ENCODE results near the gene RSPO4.
"Not testable (repeated sequence)": the region's sequence is repeated elsewhere in the genome, so short reads cannot be mapped to it uniquely, and the experiment has no call there.

The RSPO4 gene

DNA sequence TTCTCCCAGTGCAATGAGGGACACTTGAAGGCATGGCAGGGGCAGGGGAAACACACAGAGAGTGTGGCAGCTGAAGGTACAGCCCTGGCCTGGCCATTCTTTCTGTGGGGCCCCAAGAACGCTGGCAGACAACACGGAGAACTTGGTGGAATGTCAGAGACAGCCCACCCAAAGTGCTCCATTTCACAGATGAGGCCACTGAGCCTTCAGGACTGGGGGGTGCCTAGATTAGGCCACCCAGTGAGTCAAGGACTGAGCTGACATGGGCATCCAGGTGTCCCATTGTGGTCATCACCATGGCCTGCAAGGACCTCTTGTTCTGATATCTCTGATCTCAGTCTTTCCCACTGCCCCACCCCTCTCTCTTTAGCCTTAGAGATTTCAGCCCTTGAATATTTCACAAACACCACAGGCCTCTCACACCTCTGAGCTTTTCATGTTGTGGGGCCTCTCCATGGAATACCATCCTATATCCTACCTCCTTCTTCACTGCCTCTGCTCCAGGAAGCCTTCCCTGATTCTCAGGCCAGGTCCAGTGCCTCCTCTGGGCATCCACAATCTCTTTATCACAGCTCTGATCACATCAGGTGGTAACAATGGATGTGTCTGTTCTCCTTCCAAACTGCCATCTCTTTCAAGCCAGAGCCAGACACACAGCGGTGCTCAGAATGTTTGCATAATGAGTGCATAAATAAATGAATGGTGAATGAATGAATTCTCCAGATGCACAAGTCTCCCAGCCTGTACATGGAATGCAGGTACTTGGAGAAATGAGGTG lies 2.0 kb upstream of the RSPO4 start:
- FAIRE-seq = no peak

DNA sequence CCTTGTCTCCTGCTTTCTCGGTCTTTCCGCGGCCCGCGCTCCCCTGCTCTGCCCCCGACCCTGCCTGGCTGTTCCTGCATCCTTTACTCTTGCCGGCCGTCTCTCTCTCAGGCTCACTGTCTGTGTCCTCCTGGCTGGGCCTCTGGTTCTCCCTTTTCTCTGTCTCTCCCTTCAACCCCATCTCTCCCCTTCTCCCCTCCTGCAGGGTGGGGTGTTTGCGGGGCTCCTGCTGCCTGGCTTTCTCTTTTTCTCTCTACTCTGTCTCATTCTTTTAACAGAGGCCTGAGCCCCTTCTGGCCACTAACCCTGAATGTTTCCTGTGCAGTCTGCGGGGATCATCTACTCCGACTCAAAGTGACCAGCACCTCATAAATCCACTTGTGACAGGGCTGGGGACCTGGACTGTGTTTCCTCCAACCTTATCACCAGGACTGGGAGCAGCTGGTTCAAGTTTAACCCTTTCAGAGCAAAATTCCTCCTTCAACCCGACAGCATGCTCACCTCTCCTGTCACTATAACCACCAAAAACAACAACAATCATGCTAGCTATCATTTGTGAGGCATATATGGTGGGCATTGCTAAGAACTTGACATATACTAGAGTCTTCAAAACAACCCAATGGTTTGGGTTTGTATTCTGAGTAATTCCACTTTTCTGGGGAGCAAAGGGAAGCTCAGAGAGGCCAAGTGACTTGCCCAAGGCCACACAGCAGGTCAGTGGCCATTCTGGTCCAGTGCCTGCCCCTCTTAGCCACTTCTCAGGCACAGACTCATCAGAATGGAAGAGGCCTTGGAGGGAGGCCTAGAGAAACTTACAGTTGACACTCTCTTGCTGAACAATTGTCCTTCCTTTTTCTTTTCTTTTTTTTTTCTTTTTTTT lies 811 bp upstream of the RSPO4 start:
- FAIRE-seq = no peak

DNA sequence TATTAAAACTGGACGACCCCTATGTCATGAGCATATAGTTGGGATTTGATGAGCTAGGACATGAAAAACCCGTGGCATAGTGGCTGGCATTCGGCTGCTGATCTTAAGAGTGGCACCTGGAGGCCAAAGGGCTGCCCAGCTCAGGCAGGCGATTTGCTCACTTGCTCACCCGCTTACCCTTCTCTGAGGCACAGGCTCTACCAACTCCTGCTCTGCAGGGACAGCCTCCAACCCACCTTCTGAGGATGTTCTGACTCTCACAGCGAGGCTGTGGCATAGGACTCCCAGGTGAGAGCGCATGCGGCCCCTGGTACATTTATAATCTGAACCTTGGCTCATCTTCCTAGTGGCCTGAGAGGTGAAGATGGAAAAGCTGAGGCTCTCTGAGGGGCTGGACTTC lies 995 bp downstream of the RSPO4 start:
- FAIRE-seq = no peak

DNA sequence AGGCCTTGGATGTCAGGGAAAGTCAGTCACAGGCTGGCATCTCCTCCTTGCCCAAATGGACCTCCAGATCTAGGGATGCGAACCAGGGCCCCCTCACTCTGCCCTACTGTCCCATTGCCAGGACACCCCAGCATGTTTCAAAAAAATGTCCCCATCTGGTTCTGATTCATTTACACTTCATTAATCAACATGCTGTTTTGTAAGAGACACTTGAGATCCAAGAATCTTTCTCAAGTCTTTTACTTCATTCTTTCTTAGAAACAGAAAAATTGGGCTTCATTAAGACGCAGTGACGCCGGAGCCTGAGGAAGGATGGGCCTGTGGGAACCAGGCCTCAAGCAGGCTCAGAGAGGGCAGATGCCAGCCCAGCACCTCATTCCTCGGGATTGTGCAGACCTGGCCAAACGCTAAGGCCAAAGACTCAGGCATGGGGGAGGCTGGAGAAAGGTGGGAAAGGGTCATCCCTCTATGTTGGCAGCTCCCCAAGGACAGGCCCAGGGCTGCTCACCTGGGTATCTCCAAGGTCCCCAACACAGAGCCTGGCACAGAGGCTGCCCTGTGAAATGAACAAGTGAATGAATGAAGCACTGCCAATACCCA lies 3.8 kb downstream of the RSPO4 start:
- FAIRE-seq = no peak

DNA sequence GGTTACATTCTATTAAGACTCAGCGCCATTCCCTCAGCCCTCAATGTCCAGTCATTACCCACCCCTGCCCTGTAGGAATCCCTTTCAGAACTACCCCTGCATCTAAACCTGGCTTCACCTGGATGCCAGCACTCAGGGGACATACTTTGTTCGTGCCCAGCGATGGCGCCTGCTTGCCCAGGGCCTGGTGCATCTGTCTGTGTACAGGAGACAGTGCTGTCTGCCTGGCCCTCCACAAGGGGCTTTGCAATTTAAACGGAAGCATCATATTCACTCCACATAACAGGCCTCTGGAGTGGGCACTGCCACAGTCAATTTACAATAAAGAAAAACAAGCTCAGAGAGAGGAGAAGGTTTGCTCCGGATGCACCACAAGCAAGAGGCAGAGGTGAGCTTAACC lies 4.6 kb downstream of the RSPO4 start:
- FAIRE-seq = no peak

DNA sequence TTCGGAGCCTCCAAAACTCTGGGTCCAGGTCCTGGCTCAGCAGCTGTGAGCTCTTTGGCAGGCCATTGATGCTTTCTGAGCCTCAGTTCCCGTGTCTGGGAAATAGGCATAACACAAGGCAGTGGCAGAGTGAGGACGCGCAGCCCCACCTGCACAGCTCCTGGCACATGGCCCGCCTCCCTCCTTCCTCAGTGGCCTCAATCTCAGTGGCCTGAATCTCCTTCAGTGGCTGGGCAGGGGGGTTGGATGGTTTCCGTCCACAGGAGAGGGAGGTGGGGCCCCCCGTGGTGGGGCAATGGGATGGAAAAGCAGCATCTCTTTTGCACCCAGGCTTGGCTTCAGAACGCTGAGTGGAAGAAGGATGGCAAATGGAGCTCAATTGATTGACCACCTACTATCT lies 5.1 kb downstream of the RSPO4 start:
- no peak for FAIRE-seq

DNA sequence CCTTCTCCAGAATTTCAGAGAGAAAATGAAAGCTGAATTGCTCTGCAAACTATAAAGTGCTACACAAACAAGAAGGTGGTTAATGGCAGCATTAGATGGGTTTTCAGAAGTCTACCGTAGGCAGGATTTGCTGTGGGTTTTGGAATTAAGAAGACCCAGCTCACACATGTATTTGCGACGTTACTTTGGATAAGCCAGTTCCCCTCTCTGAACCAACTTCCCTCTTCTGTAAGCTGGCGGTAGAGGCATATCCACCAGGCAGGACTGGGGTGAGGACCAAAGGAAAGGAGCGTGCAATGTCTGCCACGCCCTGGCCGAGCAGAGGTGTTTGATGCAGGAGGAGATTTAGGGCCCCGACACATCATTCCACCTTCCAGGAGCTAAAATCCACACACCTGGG lies 6.9 kb downstream of the RSPO4 start:
- FAIRE-seq = no peak

DNA sequence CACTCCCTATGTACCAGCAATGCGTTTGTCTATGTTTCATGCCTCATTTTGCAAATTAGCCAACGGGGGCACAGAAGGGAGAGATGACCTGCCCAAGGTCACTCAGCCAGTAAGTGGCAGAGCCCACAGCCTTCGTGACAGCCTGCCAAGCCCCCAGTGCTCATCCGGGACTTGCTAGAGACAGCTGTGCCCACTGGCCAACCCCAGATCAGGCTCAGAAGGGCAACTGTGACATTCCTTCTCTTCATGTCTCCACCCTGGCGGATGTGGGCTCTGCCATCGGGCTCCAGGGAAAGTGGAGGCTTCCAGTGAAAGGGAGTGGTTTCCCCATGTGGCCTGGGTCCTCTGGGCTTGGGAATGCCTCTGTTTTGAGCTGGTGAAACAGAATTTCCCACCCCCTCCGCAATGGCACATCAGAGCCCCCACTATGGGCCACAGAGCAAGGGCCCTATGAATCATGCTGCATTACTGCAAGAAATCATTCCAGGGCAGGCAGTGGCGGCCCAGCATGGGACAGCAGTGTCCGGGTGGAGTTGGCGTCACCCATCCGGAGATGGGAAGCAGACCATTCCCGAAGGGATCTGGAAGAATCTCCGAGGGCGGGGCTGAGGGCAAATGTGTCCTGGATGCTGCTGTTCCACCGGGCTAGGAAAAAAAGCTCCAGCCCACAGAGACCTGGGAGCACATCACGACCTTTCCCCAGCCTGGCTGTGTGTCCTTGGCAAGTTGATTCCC lies 9.1 kb downstream of the RSPO4 start:
- FAIRE-seq = no peak

DNA sequence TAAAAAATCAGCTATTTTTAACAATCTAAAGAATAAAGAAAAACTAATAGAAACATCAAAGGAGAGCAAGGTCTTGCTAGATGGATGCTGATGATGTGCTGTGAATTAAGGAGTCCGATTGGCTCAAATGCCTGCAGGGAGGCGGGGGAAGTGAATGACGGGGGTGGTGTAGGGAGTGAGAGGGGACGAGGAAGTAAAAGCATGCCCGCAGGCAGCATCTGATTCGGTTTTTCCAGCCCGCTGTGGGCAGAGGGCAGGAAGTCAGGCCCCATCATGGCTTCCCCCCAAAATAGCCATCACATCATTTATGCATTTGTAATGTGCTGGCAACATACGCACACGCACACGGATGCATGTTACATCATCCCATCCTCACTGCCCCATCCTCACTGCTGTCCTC lies 10.3 kb downstream of the RSPO4 start:
- FAIRE-seq = no peak

DNA sequence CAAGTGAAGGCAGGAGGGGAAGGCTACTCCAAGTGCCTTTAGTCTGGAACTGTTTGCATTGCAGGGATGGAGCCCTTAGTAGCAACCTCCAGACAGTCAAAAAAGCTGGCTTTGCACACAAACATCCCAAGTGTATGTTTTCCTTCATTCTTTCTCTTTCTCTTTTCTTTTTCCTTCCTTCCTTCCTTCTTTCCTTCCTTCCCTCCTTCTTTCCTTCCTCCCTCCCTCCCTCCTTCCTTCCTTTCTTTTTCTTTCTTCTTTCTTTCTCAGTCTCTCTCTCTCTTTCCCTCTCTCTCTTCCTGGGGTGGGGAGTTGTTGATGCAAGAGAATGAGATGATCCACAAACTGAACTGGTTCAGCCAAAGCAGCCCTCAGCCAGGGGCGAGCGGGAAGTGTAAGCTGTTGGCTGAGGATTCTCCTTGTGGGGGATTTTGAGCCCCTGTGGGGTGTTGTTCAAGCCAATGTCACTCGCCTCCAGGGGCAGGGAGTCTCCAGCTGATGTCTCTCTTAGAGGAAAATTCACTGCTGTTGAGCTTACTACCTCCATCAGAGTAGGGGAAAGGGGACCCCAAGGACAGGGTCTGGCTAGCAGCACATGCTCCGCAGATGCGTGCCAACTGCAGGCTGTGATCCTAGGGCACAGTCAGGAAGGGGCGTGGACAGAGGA lies 11.7 kb downstream of the RSPO4 start:
- no peak for FAIRE-seq

DNA sequence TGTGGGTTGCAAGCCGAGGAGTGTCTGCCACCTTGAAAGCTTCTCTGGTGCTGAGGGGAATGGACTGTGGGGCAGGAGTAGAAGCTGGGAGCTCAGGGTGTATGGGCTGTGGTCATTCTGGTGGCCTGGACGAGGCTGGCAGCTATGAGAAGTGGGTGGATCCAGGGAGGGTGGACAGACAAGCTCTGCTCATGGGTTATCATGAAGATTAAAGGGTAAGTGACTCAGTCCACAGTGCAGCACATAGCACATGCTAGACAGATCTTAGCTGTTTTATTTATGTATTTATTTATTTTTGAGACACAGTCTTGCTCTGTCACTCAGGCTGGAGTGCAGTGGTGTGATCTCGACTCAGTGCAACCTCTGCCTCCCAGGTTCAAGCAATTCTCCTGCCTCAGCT lies 13.8 kb downstream of the RSPO4 start:
- FAIRE-seq = no peak

DNA sequence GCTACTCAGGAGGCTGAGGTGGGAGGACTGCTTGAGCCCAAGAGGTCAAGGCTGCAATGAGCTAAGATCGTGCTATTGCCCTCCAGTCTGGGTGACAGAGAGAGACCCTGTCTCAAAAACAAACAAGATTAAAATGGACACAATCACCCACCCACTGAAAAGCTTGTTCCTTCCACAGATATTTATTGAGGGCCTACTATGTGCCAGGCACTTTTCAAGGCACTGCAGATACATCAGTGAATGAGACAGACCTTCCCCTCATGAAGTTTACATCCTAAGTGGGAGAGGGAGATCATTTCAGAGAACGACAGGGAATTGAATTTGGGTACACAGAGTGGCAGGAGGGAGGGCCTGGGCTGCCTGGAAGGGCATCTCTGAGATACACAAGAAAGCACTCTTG lies 14.4 kb downstream of the RSPO4 start:
- no peak for FAIRE-seq

DNA sequence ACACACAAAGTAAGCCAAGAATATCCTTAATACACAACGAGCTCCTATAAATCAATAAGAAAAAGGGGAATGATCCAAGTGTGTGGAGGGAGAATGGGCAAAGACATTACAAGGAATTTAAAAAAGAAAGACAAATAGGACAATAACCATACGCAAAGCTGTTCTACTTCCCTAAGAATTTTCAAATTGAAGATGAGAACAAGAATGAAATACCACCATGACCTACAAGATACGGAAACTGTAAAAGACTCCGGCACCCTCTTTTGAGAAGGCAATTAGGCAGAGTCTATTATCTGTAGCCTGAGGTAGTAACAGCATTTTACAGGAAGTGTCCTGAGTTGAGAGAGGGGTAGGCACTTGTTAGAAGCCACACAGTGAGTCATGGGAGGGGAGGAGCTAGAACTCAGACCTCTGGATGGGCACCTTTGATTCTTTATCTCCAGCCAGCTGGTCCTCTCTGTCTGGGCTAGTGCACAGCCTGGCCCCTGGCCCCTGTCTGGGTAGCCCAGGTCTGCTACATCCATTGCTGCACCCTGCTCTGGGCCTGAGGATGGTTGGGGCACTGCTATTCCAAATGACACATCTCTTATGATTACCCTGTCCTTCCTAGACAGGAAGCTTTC lies 15.3 kb downstream of the RSPO4 start:
- no peak for FAIRE-seq

DNA sequence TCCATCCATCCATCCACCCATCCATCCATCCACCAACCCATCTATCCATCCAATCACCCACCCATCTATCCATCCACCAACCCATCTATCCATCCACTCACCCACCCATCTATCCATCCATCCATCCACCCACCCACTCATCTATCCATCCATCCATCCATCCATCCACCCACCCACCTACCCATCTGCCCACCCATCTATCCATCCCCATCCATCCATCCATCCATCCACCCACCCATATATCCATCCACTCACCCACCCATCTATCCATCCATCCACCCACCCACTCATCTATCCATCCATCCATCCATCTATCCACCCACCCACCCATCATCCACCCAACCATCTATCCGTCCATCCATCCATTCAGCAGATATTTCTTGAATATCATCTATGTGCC lies 17.1 kb downstream of the RSPO4 start:
- FAIRE-seq = not testable (repeated sequence)

DNA sequence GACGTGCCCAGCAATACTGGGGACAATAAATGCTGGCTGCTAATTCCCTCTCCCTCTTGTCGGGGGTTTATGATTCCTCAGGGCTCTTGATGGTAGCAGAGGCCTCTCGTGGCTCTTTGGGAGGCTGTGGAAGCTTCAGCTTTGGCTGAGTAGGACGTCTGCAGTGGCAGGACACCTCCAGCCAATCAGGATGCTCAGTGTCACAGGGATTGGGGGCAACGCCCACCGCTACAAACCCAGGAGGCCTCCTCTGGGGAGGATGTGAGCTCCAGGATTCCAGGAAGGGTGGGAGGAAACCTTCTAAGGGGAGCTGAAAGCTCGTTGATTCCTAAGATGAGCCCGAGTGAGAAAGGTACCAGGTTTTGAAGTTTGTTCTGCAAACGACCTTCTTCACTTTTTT lies 19.4 kb downstream of the RSPO4 start:
- FAIRE-seq = no peak

DNA sequence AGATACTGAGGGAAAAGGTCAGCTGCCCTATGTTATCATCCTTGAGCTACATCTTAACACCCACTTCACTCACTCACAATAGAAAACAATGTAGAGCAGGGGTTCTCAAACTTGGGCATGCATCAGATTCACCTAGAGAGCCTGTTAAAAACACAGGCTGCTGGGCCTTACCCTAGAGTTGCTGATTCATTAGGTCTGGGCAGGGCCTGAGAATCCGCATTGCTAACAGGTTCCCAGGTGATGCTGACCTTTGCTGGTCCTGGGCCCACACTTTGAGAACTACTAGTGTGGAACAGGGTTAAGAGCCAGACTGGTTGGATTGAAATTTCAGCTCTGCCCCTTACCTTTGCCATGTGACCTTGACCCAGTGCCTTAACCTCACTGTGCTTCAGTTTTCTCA lies 25.1 kb downstream of the RSPO4 start:
- FAIRE-seq = no peak

DNA sequence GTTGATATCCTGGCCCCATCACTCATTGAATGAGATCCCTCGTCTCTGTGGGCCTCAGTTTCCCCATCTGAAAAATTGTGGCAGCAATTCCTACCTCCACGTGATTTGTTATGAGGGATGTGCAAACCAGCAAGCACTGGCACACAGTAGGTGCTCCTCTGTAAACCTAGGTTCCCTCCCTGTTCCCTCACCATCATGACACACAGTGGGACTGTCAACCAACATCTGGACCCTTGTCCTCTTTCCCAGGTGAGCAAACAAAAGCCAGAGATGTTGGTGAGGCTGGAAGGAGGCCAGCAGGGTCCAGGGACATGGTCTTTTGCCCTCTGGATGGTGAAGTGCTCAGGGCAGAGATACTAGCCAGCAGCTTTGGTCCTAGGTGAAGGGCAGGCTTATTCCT lies 26.1 kb downstream of the RSPO4 start:
- no peak for FAIRE-seq

DNA sequence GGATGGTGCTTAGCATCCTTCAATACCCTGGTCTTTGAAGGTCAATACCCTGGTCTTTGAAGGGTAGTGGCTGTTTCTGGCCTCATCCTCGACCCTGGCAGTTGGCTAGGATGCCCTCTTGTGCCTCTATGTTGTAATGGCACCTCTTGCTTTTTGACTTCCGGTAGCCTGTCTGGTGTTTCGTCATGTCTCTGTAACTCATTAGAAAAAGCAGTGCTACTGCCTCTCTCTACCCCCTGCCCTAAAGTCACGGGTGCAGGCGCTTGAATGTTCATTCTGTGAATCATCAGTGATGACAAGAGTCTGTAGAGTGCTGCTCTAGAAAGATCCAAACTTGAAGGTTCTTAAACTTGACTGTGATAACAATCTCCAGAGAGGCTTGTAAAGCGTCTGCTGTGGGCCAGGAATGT lies 28.3 kb downstream of the RSPO4 start:
- FAIRE-seq = no peak

DNA sequence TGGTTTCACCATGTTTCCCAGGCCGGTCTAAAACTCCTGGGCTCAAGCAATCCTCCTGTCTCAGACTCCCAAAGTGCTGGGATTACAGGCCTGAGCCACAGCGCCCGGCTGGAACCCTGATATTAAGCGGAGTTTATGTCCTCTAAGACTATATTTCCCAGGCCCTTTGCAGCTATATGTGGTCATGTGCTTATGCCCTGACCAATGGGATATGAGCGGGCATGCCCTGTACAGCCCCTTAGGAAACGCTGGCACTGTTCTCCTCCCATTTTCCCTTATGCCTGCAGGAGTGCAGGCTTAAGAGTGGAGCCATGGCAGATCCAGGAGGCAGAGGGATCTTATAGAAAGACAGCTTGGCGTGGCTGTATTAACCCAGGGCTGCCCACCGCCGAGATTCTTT lies 29.9 kb downstream of the RSPO4 start:
- no peak for FAIRE-seq

DNA sequence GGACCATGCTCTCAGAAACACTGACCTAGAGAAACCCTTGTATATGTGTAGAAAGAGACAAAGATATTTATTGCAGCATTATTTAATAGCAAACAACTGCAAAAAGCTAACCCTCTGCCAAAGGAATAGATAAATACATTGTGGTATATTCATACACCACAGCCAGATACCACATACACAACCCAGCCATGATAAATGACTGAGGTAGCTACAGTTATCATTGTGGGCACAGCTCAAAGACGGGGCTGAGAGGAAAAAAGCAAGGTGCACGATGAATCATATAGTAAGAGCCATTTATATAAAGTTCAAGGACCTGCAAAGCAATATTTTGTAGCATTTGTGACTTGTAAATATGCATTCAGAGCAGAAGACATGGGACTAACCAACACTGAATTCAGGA lies 30.8 kb downstream of the RSPO4 start:
- FAIRE-seq = no peak

DNA sequence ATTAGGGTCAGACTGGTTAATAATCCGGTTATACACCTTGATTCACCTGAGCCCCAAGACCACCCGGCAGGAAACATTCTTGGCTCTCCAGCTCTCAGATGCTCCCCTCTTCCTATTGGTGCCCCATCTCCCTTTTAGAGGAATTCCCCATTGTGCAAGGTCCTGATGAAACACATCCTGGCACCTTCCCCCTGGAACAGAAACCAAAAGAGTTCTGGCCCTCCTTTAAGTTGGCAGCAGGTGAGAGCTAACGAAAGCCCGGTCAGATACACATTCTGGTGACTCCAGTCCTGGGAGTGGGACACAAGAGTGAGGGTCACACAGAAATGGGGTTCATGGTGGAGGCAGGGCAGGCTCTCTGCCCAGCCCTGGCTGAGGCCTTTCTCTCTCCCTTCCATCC lies 32.2 kb downstream of the RSPO4 start:
- no peak for FAIRE-seq

All from TTC549 (cell line).